Measurements from ENCODE around the gene CA9.

DNA sequence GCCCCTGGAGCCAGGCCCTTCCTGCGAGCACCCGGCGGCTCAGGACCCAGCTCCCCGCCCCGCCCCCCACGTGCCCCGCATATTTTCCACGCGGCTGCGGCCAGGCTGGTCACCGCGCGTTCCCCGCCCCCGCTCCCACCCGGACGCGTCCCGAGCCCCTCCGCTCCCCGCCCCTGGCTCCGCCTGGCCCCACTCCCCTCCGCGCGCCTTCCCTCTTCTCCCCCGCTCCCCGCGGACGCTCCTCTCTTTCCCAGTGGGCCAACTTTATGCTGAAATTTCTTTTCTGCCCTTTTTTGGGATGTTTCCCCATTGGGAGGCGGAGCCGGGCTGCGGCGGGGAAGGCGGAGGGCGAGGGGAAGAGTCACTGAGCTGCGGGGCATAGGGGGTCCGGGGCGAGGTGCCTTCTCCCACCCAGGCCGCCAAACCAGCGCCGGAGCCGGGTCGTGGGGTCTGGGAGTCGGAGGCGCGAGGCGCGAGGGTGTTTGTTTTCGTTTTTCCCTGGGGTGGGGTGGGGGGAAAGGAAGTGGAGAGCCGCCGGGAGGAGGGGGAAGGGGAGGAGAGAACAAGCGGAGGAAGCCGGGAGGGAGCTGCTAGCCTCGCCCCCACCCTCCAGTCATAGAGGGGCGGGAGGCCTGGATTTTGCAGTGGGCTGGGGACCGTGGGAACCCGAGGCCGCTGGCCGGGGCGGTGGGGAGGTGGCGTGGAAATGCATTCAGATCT, 17.0 kb downstream of the CA9 start:
- TF ChIP-seq EZH2 (IDR thresholded peaks at IDR 0.05; ENCODE audit: insufficient read depth, poor library complexity, severe bottlenecking) (no peak), EZH2phosphoT487 (IDR thresholded peaks at IDR 0.05; ENCODE audit: insufficient read depth, low read depth) (no peak)
